ENCODE results near the gene PCDHB13.
"Not testable (repeated sequence)": the region's sequence is repeated elsewhere in the genome, so short reads cannot be mapped to it uniquely, and the experiment has no call there.

PCDHB13 gene

DNA sequence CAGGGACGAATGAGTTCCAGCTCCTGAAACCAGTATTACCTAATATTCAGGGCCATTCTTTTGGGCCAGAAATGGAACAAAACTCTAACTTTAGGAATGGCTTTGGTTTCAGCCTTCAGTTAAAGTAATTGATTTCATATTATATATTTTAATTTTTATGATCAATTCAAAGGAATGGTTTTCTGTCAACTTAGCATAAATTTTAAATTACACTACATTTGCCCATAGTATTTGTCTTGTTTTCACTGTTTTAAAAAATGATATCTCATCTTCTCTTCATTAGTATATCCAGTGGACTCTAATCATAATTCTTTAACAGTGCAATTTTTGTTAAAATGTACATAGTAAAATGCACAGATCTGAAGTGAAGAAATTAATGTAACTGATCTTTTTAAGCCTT, 33.4 kb upstream of the PCDHB13 start:
- no peak for DNase-seq (ENCODE audit: low read depth)
- no peak for TF ChIP-seq CTCF (IDR thresholded peaks at IDR 0.05; ENCODE audit: control insufficient read depth, extremely low read depth, insufficient read depth)
- H3K4me3 ChIP-seq (ENCODE audit: low read depth, low read length), result no peak overlapping the region

- TF ChIP-seq CTCF (IDR thresholded peaks at IDR 0.05; ENCODE audit: control insufficient read depth, extremely low read depth, insufficient read depth), result peak; percentile 59
- H3K4me3 ChIP-seq (ENCODE audit: low read depth, low read length), result no peak within 1 kb of the TSS; the same call in 1 of the 2 replicates
- no peak for DNase-seq (ENCODE audit: low read depth)
Observed at GRCh38 chr5:141182248-141182647, 31.5 kb upstream of the PCDHB13 start, which contains the start of gene PCDHB16. PCDHB16 (plus strand) TSS chr5:141182387; CDS start chr5:141182560, 173 bp downstream.

DNA sequence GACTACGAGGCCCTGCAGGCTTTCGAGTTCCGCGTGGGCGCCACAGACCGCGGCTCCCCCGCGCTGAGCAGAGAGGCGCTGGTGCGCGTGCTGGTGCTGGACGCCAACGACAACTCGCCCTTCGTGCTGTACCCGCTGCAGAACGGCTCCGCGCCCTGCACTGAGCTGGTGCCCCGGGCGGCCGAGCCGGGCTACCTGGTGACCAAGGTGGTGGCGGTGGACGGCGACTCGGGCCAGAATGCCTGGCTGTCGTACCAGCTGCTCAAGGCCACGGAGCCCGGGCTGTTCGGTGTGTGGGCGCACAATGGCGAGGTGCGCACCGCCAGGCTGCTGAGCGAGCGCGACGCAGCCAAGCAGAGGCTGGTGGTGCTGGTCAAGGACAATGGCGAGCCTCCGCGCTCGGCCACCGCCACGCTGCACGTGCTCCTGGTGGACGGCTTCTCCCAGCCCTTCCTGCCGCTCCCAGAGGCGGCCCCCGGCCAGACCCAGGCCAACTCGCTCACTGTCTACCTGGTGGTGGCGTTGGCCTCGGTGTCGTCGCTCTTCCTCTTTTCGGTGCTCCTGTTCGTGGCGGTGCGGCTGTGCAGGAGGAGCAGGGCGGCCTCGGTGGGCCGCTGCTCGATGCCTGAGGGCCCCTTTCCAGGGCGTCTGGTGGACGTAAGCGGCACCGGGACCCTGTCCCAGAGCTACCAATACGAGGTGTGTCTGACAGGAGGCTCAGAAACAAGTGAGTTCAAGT, 29.4 kb upstream of the PCDHB13 start:
- not testable (repeated sequence) for DNase-seq (ENCODE audit: low read depth); H3K4me3 ChIP-seq (ENCODE audit: low read depth, low read length)

DNA sequence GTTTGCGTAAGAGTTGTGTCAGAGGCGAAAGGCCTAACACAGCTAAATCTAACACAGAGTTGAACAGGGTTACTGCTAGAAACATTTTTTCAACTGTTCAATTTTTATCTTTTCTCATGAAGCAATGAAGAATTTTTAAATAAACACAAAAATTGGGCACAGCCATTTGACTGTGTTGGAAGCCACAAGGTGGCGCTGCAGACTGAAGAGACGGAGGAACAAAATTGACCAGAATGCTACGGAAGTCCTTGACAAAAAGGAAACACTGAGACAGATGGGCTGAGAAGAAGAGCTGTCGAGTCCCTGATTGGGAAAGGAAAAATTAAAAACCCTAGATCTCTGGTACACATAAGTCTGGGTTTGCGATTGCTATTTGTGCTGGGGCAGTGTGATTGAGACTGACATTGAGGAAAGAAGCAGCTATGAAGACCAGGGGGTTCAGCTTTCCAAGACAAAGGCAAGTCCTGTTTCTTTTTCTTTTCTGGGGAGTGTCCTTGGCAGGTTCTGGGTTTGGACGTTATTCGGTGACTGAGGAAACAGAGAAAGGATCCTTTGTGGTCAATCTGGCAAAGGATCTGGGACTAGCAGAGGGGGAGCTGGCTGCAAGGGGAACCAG, 26.7 kb upstream of the PCDHB13 start, which contains the start of gene PCDHB9:
TSS of gene PCDHB9 (plus strand) at position 265 of the 616 bp plus-strand sequence. CDS start at position 423, 158 bp downstream.
- peak; percentile 60 for TF ChIP-seq CTCF (IDR thresholded peaks at IDR 0.05; ENCODE audit: control insufficient read depth, extremely low read depth, insufficient read depth)
- DNase-seq (ENCODE audit: low read depth), result no peak
- H3K4me3 ChIP-seq (ENCODE audit: low read depth, low read length), result no peak within 1 kb of the TSS

GRCh38 chr5:141188682-141189081, 25.0 kb upstream of the PCDHB13 start:
- not testable (repeated sequence) for DNase-seq (ENCODE audit: low read depth)

DNA sequence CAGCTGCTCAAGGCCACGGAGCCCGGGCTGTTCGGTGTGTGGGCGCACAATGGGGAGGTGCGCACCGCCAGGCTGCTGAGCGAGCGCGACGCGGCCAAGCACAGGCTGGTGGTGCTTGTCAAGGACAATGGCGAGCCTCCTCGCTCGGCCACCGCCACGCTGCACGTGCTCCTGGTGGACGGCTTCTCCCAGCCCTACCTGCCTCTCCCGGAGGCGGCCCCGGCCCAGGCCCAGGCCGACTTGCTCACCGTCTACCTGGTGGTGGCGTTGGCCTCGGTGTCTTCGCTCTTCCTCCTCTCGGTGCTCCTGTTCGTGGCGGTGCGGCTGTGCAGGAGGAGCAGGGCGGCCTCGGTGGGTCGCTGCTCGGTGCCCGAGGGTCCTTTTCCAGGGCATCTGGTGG, 24.6 kb upstream of the PCDHB13 start:
- not testable (repeated sequence) for DNase-seq (ENCODE audit: low read depth); H3K4me3 ChIP-seq (ENCODE audit: low read depth, low read length)

More at GRCh38 chr5:141188682-141189081, 25.0 kb upstream of the PCDHB13 start:
- not testable (repeated sequence) for H3K4me3 ChIP-seq (ENCODE audit: low read depth, low read length)

- no peak within 1 kb of the TSS for H3K4me3 ChIP-seq (ENCODE audit: low read depth, low read length)
- peak; percentile 75 for TF ChIP-seq CTCF (IDR thresholded peaks at IDR 0.05; ENCODE audit: control insufficient read depth, extremely low read depth, insufficient read depth)
- no peak for DNase-seq (ENCODE audit: low read depth)
Observed at GRCh38 chr5:141192110-141192725, 21.5 kb upstream of the PCDHB13 start, which contains the start of gene PCDHB10. PCDHB10 (plus strand) TSS chr5:141192353; CDS start chr5:141192553, 200 bp downstream.

DNA sequence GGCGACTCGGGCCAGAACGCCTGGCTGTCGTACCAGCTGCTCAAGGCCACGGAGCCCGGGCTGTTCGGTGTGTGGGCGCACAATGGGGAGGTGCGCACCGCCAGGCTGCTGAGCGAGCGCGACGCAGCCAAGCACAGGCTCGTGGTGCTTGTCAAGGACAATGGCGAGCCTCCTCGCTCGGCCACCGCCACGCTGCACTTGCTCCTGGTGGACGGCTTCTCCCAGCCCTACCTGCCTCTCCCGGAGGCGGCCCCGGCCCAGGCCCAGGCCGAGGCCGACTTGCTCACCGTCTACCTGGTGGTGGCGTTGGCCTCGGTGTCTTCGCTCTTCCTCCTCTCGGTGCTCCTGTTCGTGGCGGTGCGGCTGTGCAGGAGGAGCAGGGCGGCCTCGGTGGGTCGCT, 19.4 kb upstream of the PCDHB13 start:
- H3K4me3 ChIP-seq (ENCODE audit: low read depth, low read length); DNase-seq (ENCODE audit: low read depth): not testable (repeated sequence)

DNA sequence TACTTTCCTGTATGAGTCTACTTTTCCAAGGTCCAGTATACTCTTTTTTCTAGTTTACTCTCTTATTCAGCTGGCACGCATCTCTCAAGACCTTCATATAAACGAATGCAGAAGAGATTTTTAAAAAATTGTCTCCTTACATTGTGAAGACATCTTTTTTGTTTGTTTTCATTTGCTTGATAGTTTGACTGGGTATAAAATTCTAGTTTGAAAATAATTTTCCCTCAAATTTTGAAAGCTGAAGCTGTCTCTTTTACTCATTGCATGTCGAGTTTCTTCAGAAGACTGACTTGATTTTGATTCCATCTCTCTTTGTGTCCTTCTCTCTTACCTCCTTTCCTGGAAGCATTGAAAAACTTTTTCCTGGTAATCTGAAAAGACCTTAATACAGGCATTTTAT, 17.4 kb upstream of the PCDHB13 start:
- no peak for TF ChIP-seq CTCF (IDR thresholded peaks at IDR 0.05; ENCODE audit: control insufficient read depth, extremely low read depth, insufficient read depth)
- no peak for DNase-seq (ENCODE audit: low read depth)
- H3K4me3 ChIP-seq (ENCODE audit: low read depth, low read length), result no peak overlapping the region
